ENCODE results near the gene CDK14.

GRCh38 chr7:90563286-90563685 lies 32.8 kb upstream of the CDK14 start:
- TF ChIP-seq, protein P1, sequence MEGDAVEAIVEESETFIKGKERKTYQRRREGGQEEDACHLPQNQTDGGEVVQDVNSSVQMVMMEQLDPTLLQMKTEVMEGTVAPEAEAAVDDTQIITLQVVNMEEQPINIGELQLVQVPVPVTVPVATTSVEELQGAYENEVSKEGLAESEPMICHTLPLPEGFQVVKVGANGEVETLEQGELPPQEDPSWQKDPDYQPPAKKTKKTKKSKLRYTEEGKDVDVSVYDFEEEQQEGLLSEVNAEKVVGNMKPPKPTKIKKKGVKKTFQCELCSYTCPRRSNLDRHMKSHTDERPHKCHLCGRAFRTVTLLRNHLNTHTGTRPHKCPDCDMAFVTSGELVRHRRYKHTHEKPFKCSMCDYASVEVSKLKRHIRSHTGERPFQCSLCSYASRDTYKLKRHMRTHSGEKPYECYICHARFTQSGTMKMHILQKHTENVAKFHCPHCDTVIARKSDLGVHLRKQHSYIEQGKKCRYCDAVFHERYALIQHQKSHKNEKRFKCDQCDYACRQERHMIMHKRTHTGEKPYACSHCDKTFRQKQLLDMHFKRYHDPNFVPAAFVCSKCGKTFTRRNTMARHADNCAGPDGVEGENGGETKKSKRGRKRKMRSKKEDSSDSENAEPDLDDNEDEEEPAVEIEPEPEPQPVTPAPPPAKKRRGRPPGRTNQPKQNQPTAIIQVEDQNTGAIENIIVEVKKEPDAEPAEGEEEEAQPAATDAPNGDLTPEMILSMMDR (IDR thresholded peaks at IDR 0.05), result no peak
- TF ChIP-seq POLR2A (IDR thresholded peaks at IDR 0.05), result no peak
